ENCODE data around the gene PCGF2. TPM values are rescaled to one million over a fixed set of nuclear protein-coding genes. Genes with fewer than 3 reads are reported as not detected.

The PCGF2 gene
- total and polyA plus RNA-seq, 2 of the 8 experiments (the other 6 are each of a cell fraction or from before 2014, with no cell fraction given), result 42.1 to 93.3 TPM

- peak; percentile 30; the same call in 1 of the 2 replicates for TF ChIP-seq POLR2AphosphoS5 (IDR thresholded peaks at IDR 0.05; ENCODE audit: low read depth, low read length)
Observed at GRCh38 chr17:38735161-38735997, 12.8 kb downstream of the PCGF2 start (continued).
